ENCODE results near the gene GNAL.

GNAL gene

DNA sequence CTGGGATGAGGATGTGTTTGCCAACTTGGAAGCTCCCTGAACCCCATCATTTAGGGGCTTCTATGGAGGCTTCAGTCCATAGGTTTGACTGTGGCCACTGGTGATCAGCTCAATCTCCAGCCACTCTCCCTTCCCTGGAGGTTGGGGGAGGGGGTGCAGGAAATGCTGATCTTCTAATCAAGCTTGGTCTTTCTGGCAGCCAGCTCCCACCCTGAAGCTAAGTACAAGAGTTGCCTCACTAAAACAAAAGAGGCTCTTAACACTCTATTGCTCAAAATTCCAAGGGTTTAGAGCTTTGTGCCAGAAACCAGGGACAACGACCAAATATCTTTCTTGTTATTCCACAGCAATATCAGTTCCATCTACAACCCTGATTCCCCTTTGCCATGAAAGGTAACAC is 238.4 kb downstream of the GNAL start:
- TF ChIP-seq, protein P1, sequence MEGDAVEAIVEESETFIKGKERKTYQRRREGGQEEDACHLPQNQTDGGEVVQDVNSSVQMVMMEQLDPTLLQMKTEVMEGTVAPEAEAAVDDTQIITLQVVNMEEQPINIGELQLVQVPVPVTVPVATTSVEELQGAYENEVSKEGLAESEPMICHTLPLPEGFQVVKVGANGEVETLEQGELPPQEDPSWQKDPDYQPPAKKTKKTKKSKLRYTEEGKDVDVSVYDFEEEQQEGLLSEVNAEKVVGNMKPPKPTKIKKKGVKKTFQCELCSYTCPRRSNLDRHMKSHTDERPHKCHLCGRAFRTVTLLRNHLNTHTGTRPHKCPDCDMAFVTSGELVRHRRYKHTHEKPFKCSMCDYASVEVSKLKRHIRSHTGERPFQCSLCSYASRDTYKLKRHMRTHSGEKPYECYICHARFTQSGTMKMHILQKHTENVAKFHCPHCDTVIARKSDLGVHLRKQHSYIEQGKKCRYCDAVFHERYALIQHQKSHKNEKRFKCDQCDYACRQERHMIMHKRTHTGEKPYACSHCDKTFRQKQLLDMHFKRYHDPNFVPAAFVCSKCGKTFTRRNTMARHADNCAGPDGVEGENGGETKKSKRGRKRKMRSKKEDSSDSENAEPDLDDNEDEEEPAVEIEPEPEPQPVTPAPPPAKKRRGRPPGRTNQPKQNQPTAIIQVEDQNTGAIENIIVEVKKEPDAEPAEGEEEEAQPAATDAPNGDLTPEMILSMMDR (IDR thresholded peaks at IDR 0.05; ENCODE audit: low read depth, low read length, missing control alignments), result no peak
- DNase-seq (ENCODE audit: extremely low read depth, low read depth), result no peak
- no peak overlapping the region for H3K4me3 ChIP-seq (replicated peaks; ENCODE audit: low read depth, low read length)

- DNase-seq (ENCODE audit: extremely low read depth, low read depth), result no peak
- TF ChIP-seq, protein P1 (IDR thresholded peaks at IDR 0.05; ENCODE audit: low read depth, low read length, missing control alignments), result no peak
- no peak overlapping the region for H3K4me3 ChIP-seq (replicated peaks; ENCODE audit: low read depth, low read length)
Observed at GRCh38 chr18:11932393-11932792, 243.3 kb downstream of the GNAL start.
